NCI-H1694 treated with DMSO at 0.1 percent for 48 hours (cell line): Measurements from ENCODE around the gene ZBED4.
A peak's percentile ranks its signal among the peaks of the same experiment; 100 is the strongest.
"Not testable (repeated sequence)": the region's sequence is repeated elsewhere in the genome, so short reads cannot be mapped to it uniquely, and the experiment has no call there.

Source experiments
- DNase-seq: peaks from one replicate; lab custom pipeline; 2025; lab: John Stamatoyannopoulos, UW

Gene ZBED4

GRCh38 chr22:49852898-49853894 lies at the start of gene ZBED4:
Gene ZBED4, plus strand, starts transcription at chr22:49853844. Its CDS starts 29,819 bp downstream, at chr22:49883663.
- DNase-seq, result peak; percentile 93

- DNase-seq, result no peak
Measured at GRCh38 chr22:49807129-49807528, 46.5 kb upstream of the ZBED4 start.

DNA sequence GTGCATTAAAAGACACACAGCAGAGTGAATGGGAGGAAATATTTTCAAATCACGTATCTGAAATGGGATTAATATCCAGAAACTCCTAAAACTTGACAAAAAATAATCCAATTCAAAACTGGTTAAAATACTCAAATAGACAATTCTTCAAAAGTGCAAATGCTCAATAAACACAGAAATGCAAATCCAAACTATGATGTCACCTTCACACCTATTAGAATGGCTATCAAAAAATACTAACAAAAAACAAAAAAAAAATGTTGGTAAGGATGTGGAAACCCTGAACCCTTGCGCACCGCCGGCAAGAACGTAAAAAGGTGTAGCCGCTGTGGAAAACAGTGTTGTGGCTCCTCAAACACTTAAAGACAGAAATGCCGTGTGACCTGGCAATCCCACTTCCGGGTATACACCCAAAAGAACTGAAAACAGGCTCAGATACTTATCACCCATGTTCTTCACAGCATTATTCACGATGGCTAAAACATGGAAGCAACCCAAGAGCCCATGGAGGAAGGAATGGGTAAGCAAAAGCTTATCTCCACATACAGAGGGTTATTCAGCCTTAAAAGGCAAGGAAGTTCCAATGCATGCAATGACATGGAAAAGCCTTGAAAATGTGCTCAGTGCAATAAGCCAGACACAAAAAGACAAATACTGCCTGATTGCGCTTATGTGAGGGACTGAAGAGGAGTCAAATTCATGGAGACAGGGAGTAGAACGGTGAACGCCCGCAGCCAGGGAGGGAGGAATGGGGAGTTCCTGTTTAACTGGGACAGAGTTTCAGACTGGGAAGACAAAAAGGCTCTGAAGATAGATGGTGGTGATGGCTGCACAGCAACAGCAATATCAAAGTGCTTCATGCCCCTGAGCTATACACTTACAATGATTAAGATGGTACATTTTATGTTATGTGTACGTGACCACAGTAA lies 45.6 kb upstream of the ZBED4 start:
- DNase-seq, result no peak

GRCh38 chr22:49810363-49811019 lies 43.2 kb upstream of the ZBED4 start:
- no peak for DNase-seq

DNA sequence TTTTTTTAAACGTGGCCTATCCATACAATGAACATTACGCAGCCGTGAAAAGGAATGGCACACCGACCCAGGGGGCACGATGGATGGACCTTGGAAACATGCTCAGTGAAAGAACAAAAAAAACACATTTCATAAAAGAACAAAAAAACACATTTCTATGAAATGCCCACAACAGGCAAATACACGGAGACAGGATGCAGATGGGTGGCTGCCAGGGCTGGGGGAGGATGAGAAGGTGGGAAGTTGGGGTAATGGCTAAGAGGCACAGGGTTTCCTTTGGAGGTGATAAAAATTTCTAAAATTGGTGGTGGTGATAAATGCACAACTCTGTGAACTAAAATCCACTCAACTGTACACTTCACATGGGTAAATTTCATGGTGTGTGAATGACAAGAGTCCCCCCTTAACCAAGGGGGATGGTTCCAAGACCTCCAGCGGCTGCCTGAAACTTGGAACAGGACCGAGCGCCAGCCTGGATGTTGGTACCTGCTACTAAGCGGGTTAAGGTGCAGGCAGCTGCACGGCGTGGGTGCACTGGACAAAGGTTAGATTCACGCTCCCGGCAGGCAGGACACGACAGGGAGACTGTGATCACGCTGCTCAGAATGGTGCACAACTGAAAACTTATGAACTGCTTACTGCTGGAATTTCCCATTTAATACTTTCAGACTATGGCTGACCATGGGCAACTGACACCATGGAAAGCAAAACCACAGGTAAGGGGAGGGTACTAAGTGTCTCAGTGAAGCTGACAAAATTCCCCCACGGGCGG lies 42.4 kb upstream of the ZBED4 start:
- DNase-seq, result no peak

DNA sequence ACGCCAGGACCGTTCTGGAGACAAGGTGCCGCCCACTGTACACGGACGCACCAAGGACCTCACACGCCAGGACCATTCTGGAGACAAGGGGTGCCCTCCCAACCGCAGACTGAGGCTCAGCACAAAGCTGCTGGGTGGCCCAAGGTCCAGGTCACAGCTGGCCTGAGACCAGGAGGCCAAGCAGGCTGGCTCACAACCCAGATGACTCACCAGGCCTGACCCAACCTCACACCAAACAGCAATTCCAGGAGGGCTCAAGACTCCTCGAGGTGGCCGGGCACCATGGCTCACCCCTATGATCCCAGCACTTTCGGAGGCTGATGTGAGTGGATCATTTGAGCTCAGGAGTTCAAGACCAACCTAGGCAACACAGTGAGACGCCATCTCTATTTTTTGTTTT lies 40.8 kb upstream of the ZBED4 start:
- no peak for DNase-seq

GRCh38 chr22:49814164-49814686 lies 39.4 kb upstream of the ZBED4 start:
- no peak for DNase-seq

GRCh38 chr22:49814856-49815255 lies 38.8 kb upstream of the ZBED4 start:
- no peak for DNase-seq

GRCh38 chr22:49815641-49816091 lies 38.0 kb upstream of the ZBED4 start:
- DNase-seq, result no peak

- DNase-seq, result no peak
Measured at GRCh38 chr22:49817359-49817758, 36.3 kb upstream of the ZBED4 start.

GRCh38 chr22:49820984-49821383 lies 32.7 kb upstream of the ZBED4 start:
- no peak for DNase-seq

DNA sequence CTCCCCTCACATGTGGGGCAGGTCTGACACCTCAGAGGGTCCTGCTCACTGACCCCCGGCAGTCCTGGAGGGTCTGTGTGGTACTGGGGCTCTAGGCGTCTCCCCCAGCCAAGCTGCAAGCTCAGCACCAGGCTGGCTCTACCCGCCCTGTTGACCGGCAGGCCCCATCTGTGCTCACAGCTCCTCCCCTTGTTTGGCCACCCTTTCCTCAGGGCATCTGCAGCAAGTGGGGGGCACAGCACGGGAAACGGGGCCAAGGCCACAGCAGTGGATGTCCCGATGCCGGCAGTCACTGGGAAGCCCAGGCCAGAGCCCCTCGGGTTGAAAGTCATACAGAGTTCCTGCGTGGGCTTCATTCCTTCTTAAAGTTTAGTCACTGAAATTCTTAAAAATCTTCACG lies 31.9 kb upstream of the ZBED4 start:
- not testable (repeated sequence) for DNase-seq

GRCh38 chr22:49823289-49824045 lies 30.2 kb upstream of the ZBED4 start:
- no peak for DNase-seq

DNA sequence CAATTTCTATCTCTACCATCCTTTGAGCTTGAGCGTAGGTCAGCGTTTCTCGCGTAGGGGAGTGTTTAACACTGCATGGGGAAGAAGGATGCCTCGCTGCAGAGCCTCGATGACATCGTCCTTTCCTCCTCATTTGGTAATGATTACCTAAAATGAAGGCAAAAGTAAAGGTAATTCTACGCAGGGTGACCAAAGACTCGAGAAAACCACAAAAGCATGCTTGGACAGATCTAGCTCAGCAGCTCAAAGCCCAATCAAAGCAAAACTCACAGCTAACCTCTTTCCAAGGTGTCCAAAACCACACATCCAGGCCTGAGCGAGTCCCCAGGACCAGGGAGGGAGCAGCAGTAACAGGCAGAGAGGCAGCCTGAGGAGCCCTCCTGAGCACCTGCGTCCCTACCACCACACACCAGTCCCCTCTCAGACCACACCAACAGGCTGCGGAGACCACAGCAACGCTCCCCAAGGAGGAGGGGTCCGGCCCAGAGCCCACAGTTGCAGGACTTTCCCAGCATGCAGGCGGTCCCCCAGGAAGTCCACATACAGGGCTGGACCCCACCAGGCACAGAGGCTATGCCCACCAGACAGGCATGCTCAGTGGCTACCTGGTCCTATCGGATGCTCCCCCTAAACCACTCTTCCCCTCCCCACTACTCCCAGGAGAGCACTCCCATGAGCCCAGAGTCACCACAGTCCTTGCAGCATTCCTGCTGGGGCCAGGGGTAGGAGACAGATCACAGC lies 29.3 kb upstream of the ZBED4 start:
- no peak for DNase-seq

DNA sequence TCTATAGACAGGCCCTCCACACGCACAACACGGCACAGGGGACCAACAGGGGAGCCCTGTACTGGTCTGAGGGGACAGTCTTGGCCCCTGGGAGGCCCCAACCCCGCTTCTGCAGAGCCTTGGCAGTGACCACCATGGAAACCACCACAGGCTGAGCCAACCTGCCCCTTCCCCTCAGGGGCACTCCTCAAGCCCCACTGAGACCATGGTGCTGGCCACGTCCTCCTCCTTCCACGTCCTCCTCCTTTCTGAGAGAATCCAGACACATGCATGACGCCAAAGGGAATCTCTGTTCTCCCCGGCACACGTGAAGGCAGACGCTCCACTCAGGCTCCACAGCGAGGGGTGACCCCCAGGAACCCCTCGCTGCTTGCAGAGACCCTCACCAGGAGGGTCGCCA lies 28.7 kb upstream of the ZBED4 start:
- DNase-seq, result no peak

- no peak for DNase-seq
Measured at GRCh38 chr22:49825436-49825835, 28.2 kb upstream of the ZBED4 start.

DNA sequence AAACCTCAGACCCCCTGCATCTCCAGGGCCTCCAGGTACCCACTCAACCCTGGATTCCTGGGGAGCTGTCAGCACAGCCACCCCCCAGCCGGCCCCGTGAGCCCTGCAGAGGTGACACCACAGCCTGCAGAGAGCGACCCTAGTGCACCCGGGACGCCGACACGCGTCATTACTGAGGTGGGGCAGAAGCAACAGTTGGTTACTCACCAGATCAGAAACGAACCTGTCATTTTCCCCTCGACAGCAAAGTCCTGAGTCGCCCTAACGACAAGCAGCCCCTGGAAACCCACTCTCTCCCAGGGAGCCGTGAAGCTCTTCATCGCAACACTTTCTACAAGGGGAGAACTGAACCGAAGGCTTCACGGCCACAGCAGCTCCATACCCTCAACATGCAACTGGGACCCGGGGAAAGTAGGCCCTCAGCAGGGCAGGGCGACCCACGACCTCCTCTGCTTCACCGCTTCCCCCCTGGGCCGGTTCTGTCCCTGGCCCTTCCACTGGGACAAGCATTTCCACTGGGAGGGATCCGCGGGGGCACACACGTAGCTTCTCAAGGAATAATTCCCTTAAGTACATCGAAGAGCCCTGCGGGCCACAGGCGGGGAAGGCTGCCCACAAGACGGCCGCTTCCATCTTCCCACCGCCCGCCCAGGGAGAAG lies 27.6 kb upstream of the ZBED4 start:
- DNase-seq, result no peak

- DNase-seq, result no peak
Measured at GRCh38 chr22:49826603-49827270, 26.9 kb upstream of the ZBED4 start.
